GM21447 (cell line): Measurements from ENCODE around the gene CACNA1B.

Experiments
- ATAC-seq: cut with Tn5 transposase; IDR thresholded peaks from one replicate; pipeline ENCODE4 v1.9.1; 2021; ENCODE audit not compliant: unreplicated experiment

Gene CACNA1B

DNA sequence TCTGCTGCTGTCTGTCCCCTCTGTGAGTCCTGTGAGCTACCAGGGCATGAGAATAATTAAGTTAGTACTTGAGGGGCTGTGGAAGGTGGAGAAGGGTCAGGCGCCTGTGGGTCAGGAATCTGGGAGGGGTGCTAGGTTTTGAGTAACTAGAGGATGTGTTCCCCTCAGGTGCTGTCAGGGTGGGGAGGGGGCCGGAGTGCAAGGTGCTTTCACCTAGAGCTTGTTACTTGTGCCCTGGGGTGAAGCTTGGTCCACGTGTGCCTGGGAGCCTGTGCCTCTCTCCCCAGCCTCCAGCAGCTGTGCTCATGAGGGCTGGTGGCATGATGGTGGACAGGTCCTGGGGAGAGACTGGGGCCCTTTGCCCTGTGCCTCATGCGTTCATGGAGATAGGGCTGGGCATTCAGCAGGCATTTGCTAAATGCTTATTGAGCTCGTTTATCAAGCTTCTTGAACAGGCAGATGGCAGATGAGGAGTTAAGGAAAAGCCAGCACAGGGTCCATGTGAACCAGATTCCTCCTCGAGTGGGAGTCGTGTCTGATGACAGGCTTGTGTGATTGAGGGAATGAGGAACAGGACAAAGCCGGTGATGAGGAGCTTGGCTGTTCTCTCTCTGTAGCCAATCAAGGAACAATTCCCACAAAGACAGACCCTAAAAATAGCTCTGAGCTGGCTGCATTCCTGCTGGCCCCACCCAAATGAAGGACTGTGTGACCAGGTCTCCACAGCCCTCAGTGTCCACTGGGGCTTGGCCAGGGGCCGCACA is 40.9 kb downstream of the CACNA1B start:
- ATAC-seq, result no peak

DNA sequence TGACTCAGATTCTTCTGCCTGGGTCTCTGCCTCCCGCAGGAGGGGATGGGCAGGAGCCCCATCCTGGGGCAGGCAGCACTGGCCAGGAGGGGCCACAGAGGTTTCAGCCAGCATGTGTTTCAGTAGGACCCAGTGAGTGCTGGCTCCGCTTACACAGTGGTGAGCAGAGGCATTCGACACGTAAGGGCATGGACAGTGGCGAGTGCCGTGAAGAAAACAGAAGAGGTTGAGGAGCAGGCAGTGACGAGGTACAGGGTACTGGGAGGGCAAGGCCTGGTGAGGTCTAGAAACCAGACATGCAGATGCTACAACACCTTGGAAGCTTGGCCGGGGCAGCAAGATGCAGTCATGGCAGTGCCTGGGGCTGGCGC is 41.5 kb downstream of the CACNA1B start:
- ATAC-seq, result no peak

DNA sequence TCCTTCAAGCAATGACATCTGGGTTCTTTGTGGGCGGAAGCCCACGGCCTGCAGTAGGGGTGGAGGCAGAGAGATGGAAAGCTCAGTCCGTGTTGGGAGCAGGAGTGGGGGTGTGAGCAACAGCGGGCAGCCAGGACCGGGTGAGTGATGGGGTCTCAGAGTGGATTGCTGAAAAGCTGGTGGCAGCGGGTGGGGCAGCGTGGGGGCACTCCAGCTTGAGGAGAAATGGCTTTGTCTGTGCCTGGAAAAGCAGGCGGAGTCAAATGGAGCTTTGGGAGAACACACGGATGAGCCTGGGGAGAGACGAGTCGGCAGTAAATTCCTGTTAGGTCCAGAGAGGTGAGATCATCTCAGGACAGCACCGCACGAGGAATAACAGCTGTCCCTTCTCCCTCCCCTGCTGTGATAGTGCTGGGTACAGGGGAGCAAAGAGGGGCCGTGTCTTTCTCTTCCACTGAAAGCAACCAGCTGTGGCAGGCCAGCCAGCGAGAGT is 42.1 kb downstream of the CACNA1B start:
- ATAC-seq, result no peak

DNA sequence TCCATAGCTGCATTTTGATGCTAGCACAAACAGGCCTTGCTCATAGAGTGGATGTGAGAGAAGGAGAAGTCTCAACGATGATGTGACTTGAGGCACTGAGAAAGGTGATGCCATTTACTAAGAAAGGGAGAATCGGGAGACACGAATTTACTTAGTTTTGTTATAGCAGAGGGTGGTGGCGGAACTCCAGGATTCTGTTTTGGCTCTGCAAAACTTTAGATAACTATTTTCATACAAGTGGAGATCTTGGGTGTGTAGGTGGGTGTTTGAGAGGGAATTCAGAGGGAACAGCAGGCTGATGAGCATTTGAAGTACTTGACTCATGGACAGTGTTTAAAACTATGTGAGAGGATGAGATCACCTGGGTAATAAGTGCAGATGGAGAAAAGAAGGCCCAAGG is 43.2 kb downstream of the CACNA1B start:
- no peak for ATAC-seq

DNA sequence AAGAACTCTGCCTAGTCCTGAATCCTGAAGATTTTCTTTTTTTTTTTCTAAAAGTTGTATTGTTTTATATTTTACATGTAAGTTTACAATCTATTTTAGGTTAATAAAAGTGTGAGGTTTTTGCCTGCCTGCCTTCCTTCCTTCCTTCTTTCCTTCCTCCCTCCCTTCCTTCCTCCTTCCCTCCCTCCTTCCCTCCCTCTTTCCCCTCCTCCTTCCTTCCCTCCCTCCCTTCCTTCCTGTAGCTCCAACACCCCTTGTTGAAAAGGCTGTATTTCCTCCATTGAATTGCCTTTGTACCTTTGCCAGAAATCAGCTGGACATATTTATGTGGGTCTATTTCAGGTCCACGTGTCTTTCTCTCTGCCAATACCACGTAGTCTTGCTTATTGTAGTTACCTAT is 46.6 kb downstream of the CACNA1B start:
- no peak for ATAC-seq

DNA sequence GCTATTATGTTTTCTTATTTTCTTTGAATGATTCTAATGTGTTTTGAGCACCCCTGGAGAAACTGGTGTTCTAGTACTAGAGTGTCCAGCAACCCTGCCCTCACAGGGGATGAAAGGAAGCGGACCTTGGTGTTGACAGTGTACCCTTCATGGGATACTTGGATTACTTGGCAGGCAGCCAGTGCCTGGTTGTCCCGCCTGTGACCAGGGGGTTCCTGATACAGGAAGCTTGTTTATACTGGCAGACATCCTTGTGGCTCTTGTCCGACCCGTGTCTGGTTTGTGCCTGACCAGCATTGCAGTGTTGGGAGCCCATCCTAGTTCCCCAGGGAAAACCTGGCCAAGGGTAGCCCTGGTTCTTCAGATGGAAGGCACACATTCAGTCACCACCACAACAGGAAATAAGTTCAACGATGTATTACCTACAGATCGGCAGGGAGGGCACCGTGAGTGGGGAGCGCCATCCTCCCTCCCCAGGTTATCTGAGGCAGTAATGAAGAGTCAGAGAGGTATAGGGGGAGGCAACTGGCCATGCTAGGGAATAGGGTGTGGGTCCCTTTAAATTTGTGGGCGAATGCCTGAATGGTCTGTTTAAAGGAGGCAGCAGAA is 47.3 kb downstream of the CACNA1B start:
- ATAC-seq, result no peak

DNA sequence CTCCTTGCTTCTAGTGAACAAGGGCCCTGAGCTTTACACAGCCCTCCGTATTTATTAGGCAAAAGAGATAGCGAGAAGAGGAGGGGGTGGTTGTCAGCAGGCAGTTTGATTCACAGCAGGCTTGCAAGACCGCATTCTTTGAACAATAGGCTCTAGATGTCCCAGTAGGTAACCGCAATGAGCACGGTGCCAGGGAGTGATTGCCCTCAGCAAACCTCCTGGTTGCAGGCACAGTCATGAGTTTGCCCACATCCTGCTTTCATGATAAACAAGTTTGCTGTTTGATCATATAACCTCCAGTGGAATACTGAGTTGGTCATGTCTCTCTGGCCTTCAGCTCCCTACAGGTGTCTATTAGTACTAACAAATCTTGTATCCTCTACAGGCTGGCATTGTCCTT is 66.1 kb downstream of the CACNA1B start:
- no peak for ATAC-seq

DNA sequence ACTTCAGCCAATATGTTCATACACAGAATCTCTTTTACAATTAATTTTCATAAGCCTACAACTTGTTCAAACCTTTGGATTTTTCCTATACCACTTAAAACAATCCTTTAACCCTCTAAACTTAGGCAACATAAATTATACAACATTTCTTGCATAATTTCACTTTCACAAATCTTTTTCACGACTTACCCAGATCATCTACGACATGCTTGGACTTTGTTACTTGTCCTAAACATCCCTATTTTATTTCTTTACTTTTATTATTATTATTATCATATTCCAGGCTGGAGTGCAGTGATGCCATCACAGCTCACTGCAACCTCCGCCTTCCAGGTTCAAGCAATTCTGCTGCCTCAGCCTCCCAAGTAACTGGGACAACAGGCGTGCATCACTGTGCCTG is 68.0 kb downstream of the CACNA1B start:
- no peak for ATAC-seq

DNA sequence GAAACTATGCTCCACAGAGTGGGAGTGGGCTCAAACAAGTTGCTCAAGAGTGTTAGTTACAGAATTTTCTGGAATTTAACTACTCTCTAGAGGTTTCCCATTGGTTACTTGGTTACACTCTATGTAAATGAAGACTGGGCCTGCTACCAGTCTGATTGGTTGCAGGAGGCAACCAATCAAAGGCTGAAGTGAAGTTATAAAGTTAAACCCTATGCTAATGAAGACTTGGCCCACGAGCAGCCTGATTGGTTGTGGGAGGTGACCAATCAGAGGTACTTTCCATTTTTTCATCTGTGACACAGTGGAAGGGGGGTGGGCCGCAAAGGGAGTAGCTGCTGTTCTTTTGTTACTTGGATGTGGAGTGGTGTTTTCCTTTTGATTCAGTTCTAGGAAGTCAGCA is 69.4 kb downstream of the CACNA1B start:
- ATAC-seq, result no peak

DNA sequence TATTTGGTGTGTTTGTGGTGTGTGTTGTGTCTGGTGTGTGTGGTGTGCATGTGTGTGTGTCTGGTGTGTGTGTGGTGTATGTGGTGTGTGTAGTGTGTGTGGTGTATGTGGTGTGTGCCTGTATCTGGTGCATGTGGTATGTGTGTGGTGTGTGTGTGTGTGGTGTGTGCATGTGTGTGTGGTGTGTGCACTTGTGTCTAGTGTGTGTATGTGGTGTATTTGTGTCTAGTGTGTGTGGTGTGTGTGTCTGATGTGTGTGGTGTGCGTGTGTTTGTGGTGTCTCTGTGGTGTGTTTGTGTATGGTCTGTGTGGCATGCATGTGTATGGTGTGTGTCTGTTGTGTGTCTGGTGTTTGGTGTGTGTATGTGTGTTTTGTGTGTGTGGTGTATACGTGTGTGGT is 71.1 kb downstream of the CACNA1B start:
- ATAC-seq, result no peak

DNA sequence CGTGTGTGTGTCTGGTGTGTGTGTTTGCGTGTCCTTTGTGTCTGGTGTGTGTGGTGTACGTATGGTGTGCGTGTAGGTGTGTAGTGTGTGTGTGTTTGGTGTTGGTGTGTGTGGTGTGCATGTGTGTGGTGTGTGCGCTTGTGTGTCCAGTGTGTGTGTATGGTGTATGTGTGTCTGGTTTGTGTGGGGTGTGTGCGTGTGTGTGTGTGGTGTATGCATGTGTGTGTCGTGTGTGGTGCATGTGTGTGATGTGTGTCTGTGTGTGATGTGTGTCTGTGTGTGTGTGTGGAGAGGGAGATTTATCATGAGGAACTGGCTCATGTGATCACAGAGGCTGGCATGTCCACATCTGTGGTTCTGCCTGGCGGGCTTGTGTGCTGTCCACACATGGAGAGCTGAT is 71.7 kb downstream of the CACNA1B start:
- ATAC-seq, result no peak

DNA sequence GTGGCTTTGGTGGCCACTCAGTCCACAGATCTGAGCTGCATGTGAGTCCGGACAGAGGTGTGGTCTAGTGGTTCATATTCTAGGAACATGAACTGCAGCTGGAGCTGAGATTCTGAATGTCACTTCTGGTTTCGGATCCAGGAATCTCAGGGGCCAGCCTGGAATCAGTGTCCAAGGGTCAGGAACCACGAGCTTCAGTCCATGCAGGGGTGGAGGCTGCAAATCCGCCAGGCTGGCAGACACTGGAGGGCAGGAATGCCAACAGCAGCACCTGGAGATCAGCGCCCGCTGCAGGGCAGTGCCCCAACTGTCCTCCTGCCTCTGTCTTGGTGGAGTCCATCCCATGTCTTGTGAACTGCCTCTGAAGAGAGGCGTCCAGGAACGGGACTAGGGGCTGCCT is 73.5 kb downstream of the CACNA1B start:
- no peak for ATAC-seq

DNA sequence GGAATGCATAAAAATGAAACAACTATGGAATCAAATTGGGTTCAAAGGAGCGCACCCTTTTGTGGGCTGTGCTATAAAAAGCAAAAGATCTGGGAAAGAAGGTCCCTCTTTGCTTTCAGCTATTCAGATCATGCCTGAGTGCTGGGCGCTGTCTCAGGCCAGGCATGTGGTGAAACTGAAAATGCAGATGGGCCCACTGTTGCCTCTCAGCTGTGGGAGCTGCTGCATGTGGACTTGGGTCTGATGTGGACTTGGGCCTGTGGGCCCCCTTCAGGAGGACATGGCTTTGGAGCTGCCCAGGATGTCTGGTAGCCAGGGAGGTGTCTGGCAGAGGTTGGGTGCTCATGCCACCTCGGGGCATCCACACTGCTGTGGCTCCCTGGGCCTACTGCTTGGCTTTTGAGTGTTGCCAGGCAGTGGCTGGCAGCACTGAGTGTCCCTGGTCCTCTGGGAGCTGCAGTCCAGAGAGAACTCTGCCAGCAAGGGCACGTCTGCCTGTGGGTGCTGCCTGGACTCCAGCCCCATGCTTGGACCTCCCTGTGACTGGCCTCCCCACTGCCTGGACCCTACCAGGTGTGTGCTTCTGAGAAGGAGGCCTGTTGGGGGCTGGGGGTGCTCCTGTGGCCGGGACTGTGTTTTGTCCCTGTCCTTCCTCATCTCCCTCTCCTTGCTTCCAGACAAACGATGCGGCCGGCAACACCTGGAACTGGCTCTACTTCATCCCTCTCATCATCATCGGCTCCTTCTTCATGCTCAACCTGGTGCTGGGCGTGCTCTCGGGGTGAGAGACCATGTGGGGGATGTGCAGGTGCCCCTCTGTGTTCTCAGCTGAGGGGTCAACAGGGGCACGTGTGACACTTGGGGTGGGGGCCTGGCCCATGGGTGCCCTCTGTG is 74.3 kb downstream of the CACNA1B start:
- no peak for ATAC-seq

DNA sequence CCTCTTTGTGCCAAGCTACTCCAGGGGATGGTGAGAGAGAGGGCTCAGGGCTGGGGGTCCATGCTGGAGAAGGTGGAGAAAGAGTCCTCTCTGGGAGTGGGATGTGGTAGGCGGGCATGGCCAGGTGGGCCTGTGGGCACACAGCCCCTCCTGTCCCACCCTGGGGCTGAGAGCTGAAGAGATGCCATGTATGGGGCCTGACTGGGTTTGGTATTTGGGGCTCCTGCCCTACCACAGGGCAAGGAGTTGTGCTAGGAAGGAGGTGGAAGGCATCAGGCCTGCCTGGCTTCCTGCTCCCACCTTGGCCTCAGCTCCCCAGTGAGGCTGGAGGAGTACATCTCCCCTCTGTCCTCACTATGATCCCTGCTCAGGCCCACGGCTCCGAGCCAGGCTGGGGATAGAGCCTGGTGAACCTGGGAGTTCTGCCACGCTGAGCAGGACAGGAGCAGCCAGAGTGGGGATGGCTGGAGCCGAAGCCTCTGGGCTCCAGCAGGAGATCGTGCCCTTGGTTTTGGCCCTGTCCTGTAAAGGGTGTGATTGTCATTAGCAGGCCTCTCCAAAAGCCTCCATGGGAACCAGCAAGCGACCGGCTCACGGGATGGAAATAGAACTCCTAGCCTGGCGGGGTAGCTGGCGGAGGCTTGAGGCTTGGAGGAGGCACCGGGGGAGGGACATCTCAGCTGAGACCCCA is 75.5 kb downstream of the CACNA1B start:
- ATAC-seq, result no peak

DNA sequence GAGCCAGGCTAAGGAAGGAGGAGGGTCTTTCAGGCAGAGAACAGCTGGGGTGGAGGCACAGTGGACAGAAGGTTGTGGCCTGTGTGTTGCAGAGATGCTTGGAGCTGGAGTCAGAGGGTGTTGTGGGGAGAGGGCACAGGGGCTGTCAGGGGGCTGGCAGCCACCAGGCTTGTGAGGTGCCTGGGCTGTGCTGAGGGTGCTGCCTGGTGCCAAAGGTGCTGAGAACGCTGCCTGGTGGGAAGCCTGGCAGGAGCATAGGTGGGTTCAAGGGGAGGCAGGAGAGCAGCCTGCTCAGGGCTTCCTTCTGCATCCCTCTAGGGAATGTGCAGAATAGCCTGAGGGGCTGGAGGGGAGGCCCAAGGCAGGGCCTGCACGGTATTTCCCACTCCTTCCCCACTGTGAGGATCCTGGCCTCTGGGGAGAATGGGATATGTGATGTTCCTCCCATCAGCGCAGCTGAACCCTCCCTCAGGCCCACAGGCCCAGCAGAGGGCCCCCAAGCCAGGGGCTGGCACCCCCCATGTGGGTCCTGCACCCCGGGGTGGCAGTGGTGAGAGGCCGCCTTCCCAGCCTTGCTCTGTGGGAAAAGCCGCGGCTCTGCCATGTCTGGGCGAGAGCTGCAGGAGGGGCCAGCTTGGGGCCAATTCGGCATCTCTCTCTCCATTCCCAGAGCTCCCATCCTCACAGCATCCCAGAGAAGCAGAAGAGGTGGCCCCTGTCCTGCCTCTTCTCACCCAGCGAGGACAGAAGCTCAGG is 76.3 kb downstream of the CACNA1B start:
- ATAC-seq, result no peak

DNA sequence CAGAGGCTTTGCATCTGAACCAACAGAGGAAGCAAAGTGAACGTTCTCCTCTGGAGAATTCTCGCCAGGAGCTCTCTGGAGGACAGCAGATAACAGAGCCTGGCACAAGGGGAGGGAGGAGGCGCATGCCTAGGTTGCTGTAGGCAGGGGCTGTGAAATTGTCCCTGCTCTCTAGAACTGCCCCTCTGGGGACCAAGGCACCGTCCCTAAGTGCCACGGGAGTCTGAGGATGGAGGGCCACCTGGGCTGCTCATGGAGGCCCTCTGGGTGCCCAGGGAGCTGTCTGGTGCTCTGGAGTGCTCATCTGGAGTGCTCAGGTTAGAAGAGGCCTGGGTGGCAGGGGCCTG is 77.6 kb downstream of the CACNA1B start:
- no peak for ATAC-seq

DNA sequence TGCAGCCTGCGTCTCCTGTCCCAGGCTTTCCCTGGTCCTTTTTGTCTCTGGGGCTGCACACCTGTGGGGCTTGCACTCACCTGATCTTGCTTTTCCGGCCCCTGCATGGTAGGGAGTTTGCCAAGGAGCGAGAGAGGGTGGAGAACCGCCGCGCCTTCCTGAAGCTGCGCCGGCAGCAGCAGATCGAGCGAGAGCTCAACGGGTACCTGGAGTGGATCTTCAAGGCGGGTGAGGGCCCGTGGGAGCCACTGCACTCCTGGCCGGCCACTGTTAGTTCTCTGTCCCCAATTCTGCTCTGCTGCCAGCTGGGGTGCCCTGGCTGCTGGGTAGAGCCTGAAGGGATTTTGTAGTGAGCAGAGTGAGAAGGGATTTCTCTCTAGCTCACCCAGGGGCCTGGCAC is 78.0 kb downstream of the CACNA1B start:
- ATAC-seq, result no peak

DNA sequence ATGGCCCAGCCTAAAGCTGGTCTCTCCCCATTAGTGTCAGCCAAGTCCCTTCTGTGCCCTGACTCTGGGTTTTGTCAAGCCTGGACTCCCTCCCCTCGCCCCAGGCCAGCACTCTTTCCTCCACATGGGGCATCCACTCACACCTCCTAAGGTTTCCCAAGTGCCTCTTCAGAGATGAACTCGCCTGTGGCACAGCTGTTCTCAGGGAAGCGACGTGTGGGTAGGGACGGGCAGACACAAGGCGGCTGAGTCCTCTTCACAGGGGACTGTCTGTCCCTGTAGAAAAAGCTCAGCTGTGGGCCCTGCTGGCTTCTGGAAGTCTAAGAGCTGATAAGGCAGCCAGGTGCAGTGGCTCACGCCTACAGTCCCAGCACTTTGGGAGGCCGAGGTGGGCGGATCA is 78.5 kb downstream of the CACNA1B start:
- ATAC-seq, result no peak

DNA sequence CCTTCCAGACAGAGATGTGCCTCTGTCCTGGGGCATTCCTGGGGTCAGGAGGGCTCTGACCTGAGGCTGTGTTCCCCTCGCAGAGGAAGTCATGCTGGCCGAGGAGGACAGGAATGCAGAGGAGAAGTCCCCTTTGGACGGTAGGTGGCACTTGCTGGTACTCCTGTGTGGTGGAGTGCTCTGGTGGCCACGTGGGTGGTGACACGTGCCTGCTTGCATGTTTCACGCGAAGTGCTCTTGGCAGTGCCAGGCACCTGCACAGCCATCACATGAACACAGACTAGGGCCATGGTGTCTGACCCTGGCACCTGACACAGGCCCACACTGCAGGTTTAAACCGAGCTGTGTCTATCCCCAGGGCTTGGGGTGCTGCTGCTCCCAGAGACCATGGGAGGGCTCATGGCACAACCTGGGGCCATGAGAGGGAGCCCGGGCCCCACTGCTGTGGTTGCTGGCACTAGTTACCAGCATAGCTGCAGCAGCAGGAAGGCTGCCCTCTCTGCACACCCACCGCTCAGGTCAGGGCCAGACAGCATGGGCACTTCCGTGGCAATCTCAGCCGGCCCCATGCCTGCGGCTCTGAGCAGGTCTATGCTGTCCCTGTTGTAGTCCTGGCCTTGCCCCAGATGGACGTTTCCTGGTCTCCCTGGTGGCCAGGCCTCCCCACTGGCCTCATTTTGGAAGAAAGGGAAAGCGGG is 79.3 kb downstream of the CACNA1B start:
- no peak for ATAC-seq
